Osteocyte (in vitro differentiated cells): Measurements from ENCODE around the gene GOLGA6L7. TPM values are rescaled to one million over a fixed set of nuclear protein-coding genes. Genes with fewer than 3 reads are reported as not detected.
A peak's percentile ranks its signal among the peaks of the same experiment; 100 is the strongest.

Source experiments
- DNase-seq: peaks from one replicate; pipeline ENCODE4 v3.0.0; 2021; ENCODE audit warnings: mixed read lengths; ENCODE audit not compliant: unreplicated experiment; ENCODE audit errors: extremely low spot score
- H3K27ac Mint-ChIP-seq: one replicate; pipeline ENCODE4 v1.8.0; 2021; ENCODE audit warnings: mild to moderate bottlenecking, mixed read lengths; ENCODE audit not compliant: unreplicated experiment
- H3K27me3 Mint-ChIP-seq: one replicate; pipeline ENCODE4 v1.8.0; 2021; ENCODE audit warnings: mixed read lengths; ENCODE audit not compliant: unreplicated experiment
- H3K36me3 Mint-ChIP-seq: one replicate; pipeline ENCODE4 v1.8.0; 2021; ENCODE audit warnings: mixed read lengths; ENCODE audit not compliant: unreplicated experiment
- H3K4me1 Mint-ChIP-seq: one replicate; pipeline ENCODE4 v1.8.0; 2021; ENCODE audit warnings: mixed read lengths; ENCODE audit not compliant: unreplicated experiment
- H3K4me3 Mint-ChIP-seq: one replicate; pipeline ENCODE4 v1.8.0; 2021; ENCODE audit warnings: mild to moderate bottlenecking, moderate library complexity, mixed read lengths; ENCODE audit not compliant: unreplicated experiment
- H3K9me3 Mint-ChIP-seq: one replicate; pipeline ENCODE4 v1.8.0; 2021; ENCODE audit warnings: mixed read lengths; ENCODE audit not compliant: unreplicated experiment
- total RNA-seq: library from RNA; stranded (reverse); gene quantifications from 2 replicates; pipeline ENCODE4 v1.2.1, GENCODE V29; 2021
- TF ChIP-seq, protein P1 (sequence below): fragments of 200-600 bp; sonication (generic); IDR thresholded peaks from 2 replicates; pipeline ENCODE4 v1.5.0; 2021; ENCODE audit warnings: antibody characterized with exemption, mild to moderate bottlenecking, moderate library complexity

Gene GOLGA6L7
- total RNA-seq, 1 donor from 2014 or later: not detected

DNA sequence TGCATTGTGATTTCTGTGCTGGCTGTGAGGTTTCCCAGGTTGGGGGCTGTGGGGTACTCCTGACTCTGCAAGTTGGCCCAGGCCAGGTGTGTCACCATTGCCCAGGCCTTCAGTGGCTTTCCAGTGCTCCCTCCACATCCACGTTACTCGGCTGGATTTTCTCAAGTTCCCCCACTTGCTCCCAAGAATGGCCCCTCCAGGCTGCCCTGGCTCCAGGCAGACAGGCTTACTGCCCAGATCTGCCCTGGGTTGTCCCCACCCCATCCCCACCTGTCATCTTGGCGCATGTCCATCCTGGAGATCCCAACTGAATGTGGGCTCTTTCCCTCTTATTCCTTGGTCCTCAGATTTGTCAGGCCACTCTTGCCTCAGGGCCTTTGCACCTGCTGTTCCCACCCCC lies 40.9 kb upstream of the GOLGA6L7 start:
- Mint-ChIP-seq H3K27me3 (no peaks in the 10 kb centered on the region), H3K27ac (no peak overlapping the region), H3K4me3 (no peak overlapping the region), H3K4me1 (peaks cover 33% of the 10 kb centered on the region), H3K36me3 (no peaks in the 10 kb centered on the region), H3K9me3 (no peaks in the 10 kb centered on the region)
- TF ChIP-seq, protein P1, sequence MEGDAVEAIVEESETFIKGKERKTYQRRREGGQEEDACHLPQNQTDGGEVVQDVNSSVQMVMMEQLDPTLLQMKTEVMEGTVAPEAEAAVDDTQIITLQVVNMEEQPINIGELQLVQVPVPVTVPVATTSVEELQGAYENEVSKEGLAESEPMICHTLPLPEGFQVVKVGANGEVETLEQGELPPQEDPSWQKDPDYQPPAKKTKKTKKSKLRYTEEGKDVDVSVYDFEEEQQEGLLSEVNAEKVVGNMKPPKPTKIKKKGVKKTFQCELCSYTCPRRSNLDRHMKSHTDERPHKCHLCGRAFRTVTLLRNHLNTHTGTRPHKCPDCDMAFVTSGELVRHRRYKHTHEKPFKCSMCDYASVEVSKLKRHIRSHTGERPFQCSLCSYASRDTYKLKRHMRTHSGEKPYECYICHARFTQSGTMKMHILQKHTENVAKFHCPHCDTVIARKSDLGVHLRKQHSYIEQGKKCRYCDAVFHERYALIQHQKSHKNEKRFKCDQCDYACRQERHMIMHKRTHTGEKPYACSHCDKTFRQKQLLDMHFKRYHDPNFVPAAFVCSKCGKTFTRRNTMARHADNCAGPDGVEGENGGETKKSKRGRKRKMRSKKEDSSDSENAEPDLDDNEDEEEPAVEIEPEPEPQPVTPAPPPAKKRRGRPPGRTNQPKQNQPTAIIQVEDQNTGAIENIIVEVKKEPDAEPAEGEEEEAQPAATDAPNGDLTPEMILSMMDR: no peak
- no peak for DNase-seq

DNA sequence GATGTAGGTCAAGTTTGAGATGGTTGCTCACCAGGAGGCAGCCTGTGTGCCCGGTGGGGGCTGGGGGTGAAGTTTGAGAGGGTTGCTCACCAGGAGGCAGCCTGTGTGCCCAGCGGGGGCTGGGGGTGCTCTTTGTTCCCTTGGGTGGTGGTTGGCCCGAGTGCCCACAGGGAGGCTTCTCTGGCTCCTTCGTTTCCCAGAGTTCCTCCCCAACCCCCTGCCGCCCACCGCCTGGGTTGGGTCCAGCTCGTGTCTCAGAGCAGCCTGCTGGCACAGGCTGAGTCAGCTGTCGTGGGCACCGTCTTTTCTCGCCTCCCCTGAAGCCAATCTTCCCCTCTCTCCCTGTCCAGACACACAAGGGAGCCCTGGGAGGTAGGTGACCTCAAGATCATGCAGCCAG lies 40.5 kb upstream of the GOLGA6L7 start:
- Mint-ChIP-seq H3K4me1 (peaks cover 33% of the 10 kb centered on the region), H3K27ac (no peak overlapping the region), H3K9me3 (no peaks in the 10 kb centered on the region), H3K36me3 (no peaks in the 10 kb centered on the region), H3K27me3 (no peaks in the 10 kb centered on the region), H3K4me3 (no peak overlapping the region)
- no peak for DNase-seq
- TF ChIP-seq, protein P1: no peak

- H3K36me3 Mint-ChIP-seq: no peaks in the 10 kb centered on the region
- no peaks in the 10 kb centered on the region for H3K27me3 Mint-ChIP-seq
- no peak overlapping the region for H3K4me3 Mint-ChIP-seq
- H3K9me3 Mint-ChIP-seq: no peaks in the 10 kb centered on the region
- TF ChIP-seq, protein P1: no peak
- H3K27ac Mint-ChIP-seq: no peak overlapping the region
- H3K4me1 Mint-ChIP-seq: peaks cover 32% of the 10 kb centered on the region
- DNase-seq: no peak
Measured at GRCh38 chr15:28888302-28888894, 40.0 kb upstream of the GOLGA6L7 start.

DNA sequence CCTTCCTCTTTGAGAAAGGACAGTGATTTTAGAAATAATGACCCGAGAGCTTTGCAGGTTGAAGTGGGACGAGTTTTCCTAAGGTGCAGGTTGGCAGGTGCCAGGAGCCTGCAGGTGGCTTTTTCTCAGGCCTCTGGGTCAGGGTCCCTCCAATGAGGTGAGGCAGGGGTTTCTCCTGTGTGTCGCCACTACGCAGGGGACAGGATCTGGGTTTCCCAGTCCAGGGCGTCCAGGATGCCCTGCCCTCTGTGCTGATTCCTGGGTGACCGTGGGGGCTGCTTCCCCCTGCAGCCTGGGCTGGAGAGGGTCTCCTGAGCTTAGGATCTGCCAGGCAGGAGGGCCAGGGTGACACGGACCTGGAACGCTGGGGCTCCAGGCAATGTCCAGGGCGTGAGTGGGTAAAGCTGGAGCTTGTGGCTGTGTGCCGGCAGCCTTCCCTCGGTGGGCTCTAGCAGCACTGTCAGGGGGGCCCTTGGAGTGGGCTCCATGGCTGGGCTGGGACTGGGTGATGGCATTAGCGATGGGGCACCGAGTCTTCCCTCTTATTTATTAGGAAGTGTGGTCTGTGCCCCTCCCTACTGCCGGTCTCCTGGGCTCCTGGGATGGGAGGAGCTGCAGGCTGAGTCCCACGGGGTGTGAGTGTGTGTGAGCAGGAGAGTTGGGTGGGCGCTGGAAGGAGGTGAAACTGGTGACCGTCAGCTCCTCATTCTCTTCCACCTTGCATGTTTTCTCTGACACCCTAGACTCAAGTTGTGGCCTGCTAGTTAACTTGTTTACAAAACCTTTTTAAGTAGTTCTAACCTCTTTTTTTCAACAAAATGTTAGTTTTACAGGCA lies 39.1 kb upstream of the GOLGA6L7 start:
- Mint-ChIP-seq H3K27me3 (no peaks in the 10 kb centered on the region), H3K4me3 (peak overlapping the region; percentile 68), H3K9me3 (no peaks in the 10 kb centered on the region), H3K4me1 (peaks cover 25% of the 10 kb centered on the region), H3K36me3 (no peaks in the 10 kb centered on the region), H3K27ac (peak overlapping the region; percentile 39)
- TF ChIP-seq, protein P1: no peak
- no peak for DNase-seq
